Measurements from ENCODE around the gene MAGI2.

DNA sequence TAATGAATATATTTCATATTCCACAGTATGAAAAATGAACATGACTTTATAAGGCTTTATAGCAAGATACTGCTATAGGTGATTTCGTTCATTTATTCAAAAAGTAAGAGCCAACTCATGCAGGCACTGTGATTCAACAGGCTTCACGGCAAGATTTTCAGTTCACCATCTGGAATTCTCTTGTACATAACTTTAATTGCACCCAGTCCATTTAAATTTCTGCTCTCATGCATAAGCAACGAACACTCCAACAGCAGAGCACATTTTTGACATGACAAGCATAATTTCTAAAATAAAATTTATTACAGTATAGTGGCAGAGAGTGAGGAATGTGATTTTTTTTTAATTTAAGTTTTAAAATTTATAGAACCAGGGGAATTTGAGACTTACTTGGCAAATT is 1218.8 kb downstream of the MAGI2 start:
- no peak for TF ChIP-seq POLR2A (IDR thresholded peaks at IDR 0.05; ENCODE audit: low read length)
- TF ChIP-seq GATA1 (IDR thresholded peaks at IDR 0.05; ENCODE audit: low read depth, low read length) = no peak
